Hepatocyte (in vitro differentiated cells): ENCODE data around the gene PYGO1. TPM values are rescaled to one million over a fixed set of nuclear protein-coding genes. Genes with fewer than 3 reads are reported as not detected.

Experiments used
- DNase-seq: peaks from one replicate; pipeline ENCODE4 v3.0.0-alpha.2; 2016; ENCODE audit warnings: low spot score
- H2AFZ ChIP-seq: fragments of 200-600 bp; sonication (generic); 2 replicates; pipeline ENCODE4 v1.6.0; 2016; ENCODE audit warnings: antibody characterized with exemption, mild to moderate bottlenecking
- H3K27ac ChIP-seq: fragments of 200-600 bp; sonication (generic); 2 replicates; pipeline ENCODE4 v1.5.1; 2016; ENCODE audit warnings: mild to moderate bottlenecking
- H3K27me3 ChIP-seq: fragments of 200-600 bp; sonication (generic); 2 replicates; pipeline ENCODE4 v1.6.1; 2016
- H3K36me3 ChIP-seq: fragments of 200-600 bp; sonication (generic); replicated peaks from 2 replicates; pipeline ENCODE4 v1.5.1; 2016; ENCODE audit warnings: low read depth; ENCODE audit not compliant: insufficient read depth
- H3K4me1 ChIP-seq: fragments of 200-600 bp; sonication (generic); 2 replicates; pipeline ENCODE4 v1.5.1; 2016; ENCODE audit warnings: mild to moderate bottlenecking, moderate library complexity; ENCODE audit not compliant: insufficient read depth
- H3K4me2 ChIP-seq: fragments of 200-600 bp; sonication (generic); 2 replicates; pipeline ENCODE4 v1.6.0; 2016
- H3K4me3 ChIP-seq: fragments of 200-600 bp; sonication (generic); 2 replicates; pipeline ENCODE4 v1.5.1; 2016; ENCODE audit warnings: mild to moderate bottlenecking
- H3K79me2 ChIP-seq: fragments of 200-600 bp; sonication (generic); 2 replicates; pipeline ENCODE4 v1.6.0; 2017; ENCODE audit warnings: mild to moderate bottlenecking
- H3K9me2 ChIP-seq: fragments of 200-600 bp; sonication (generic); replicated peaks from 2 replicates; pipeline ENCODE4 v1.6.0; 2017; ENCODE audit warnings: mild to moderate bottlenecking; ENCODE audit not compliant: insufficient read depth
- H3K9me3 ChIP-seq: fragments of 200-600 bp; sonication (generic); 2 replicates; pipeline ENCODE4 v1.5.1; 2016; ENCODE audit warnings: low read depth, mild to moderate bottlenecking
- H4K20me1 ChIP-seq: fragments of 200-600 bp; sonication (generic); 2 replicates; pipeline ENCODE4 v1.6.0; 2016; ENCODE audit warnings: mild to moderate bottlenecking; ENCODE audit not compliant: insufficient read depth, poor library complexity, severe bottlenecking
- EZH2 ChIP-seq: fragments of 200-600 bp; sonication (generic); IDR thresholded peaks from 2 replicates; pipeline ENCODE4 v1.6.1; 2016; ENCODE audit warnings: antibody characterized with exemption, mild to moderate bottlenecking, borderline replicate concordance
- EZH2phosphoT487 ChIP-seq: fragments of 200-600 bp; sonication (generic); IDR thresholded peaks from one replicate; pipeline ENCODE4 v1.6.1; 2018; ENCODE audit warnings: antibody characterized with exemption, mild to moderate bottlenecking, low read depth, moderate library complexity; ENCODE audit not compliant: unreplicated experiment, severe bottlenecking
- WGBS: methylation state at CpG from one replicate; pipeline ENCODE4 v1.1.6; 2016; ENCODE audit warnings: low lambda C conversion rate; ENCODE audit errors: missing lambda C conversion rate; 5-methylcytosine and 5-hydroxymethylcytosine counted together
- polyA plus RNA-seq: library from polyadenylated mRNA; unstranded; fragments of >200 nt; fragmentation: Nextera tagmentation; extraction: Ambion mirVana; gene quantifications from 2 replicates; pipeline ENCODE4 v1.2.1, GENCODE V29; 2016
- total RNA-seq: library from RNA; depleted of rRNA; stranded (reverse); fragments of >200 nt; gene quantifications from 2 replicates; pipeline ENCODE4 v1.2.3, GENCODE V29; 2014
- TF ChIP-seq, protein P1 (sequence below): fragments of 200-600 bp; sonication (generic); IDR thresholded peaks from 2 replicates; pipeline ENCODE4 v1.5.1; 2016; ENCODE audit warnings: antibody characterized with exemption, mild to moderate bottlenecking; ENCODE audit not compliant: poor library complexity

PYGO1 gene
- total and polyA plus RNA-seq, 2 experiments from 2014 or later = 2.5 to 12.6 TPM

DNA sequence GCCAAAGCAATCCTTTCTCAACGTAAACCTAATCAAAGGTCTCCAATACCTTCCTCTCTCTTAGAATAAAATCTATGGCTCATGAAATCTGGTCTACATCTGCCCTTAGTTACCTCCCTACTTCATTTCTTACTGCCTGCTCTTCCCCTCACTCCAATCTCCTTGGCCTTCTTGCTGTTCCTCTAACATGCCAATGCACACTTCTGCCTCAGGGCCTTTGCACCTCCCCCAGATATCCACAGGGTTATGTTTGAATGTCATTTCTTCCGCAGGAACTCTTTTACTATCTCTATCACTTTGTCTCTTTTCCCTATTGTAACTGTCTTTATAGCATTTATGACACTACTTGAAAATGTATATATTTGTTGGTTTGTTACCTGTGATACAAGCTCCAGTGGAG, 44.3 kb upstream of the PYGO1 start:
- Histone ChIP-seq H3K4me3 (no peak overlapping the region), H3K27me3 (no peaks in the 10 kb centered on the region), H3K9me3 (no peaks in the 10 kb centered on the region), H3K79me2 (no peaks in the 10 kb centered on the region), H3K4me2 (no peak overlapping the region), H3K27ac (no peak overlapping the region), H3K9me2 (no peaks in the 10 kb centered on the region), H4K20me1 (no peaks in the 10 kb centered on the region), H3K36me3 (no peaks in the 10 kb centered on the region), H2AFZ (no peak overlapping the region), H3K4me1 (no peaks in the 10 kb centered on the region)
- WGBS = 96% methylated on average over 2 of the region's 2 CpGs
- no peak for DNase-seq
- no peak for TF ChIP-seq EZH2phosphoT487
- TF ChIP-seq EZH2 = no peak
- TF ChIP-seq, protein P1, sequence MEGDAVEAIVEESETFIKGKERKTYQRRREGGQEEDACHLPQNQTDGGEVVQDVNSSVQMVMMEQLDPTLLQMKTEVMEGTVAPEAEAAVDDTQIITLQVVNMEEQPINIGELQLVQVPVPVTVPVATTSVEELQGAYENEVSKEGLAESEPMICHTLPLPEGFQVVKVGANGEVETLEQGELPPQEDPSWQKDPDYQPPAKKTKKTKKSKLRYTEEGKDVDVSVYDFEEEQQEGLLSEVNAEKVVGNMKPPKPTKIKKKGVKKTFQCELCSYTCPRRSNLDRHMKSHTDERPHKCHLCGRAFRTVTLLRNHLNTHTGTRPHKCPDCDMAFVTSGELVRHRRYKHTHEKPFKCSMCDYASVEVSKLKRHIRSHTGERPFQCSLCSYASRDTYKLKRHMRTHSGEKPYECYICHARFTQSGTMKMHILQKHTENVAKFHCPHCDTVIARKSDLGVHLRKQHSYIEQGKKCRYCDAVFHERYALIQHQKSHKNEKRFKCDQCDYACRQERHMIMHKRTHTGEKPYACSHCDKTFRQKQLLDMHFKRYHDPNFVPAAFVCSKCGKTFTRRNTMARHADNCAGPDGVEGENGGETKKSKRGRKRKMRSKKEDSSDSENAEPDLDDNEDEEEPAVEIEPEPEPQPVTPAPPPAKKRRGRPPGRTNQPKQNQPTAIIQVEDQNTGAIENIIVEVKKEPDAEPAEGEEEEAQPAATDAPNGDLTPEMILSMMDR = no peak

DNA sequence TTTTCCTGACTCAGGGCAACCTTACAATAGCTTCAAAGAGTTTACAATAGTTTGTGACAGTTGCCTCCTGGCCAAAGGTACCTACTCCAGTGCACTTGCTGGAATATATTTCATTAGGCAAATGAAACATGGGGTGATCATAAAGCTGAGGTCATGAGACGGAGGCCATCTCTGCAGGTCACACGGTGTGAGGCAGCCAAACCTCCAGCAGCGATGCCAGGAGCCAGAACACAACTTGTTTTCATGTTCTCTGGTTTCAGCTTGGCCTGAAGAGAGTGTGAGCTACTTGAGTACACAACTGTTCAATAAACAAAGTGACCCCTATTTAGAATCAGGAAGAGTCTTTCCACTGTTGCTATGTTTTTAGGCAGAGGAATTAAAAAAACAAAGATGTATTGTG, 42.7 kb upstream of the PYGO1 start:
- no peak overlapping the region for H3K4me3 ChIP-seq
- no peak for DNase-seq

DNA sequence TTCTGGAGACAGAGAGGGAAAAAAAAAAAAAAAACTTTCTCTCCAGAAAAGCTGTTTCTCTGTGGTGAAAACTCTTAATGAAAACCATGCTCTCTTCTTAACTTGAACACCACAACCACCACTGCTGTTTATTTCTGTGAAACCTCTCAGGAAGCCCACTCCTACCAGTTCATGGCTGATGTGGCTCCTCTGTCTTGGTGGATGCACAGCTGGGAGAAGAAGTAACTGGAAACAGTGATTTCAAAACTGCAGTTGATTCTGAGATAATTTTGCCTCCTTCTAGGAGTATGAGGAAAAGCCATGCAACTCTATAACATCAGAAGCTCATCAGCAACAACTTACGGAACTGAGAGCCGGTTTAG, 40.2 kb upstream of the PYGO1 start:
- Histone ChIP-seq H3K9me3 (no peaks in the 10 kb centered on the region), H3K27me3 (no peaks in the 10 kb centered on the region), H2AFZ (no peak overlapping the region), H3K27ac (peak overlapping the region; percentile 88), H3K79me2 (no peaks in the 10 kb centered on the region), H3K4me1 (no peaks in the 10 kb centered on the region), H3K9me2 (no peaks in the 10 kb centered on the region), H4K20me1 (no peaks in the 10 kb centered on the region), H3K36me3 (no peaks in the 10 kb centered on the region), H3K4me3 (no peak overlapping the region), H3K4me2 (no peak overlapping the region)
- no peak for DNase-seq
- TF ChIP-seq EZH2 (no peak), EZH2phosphoT487 (no peak)
- TF ChIP-seq, protein P1 = no peak
- 82% methylated on average over 2 of the region's 2 CpGs for WGBS

More for the DNA sequence above, 42.7 kb upstream of the PYGO1 start:
- no peaks in the 10 kb centered on the region for H3K9me3 ChIP-seq
- H3K27ac ChIP-seq = peak overlapping the region; percentile 9
- WGBS = 88% methylated on average over 3 of the region's 3 CpGs
- no peaks in the 10 kb centered on the region for H3K27me3 ChIP-seq
- H2AFZ ChIP-seq = no peak overlapping the region
- no peaks in the 10 kb centered on the region for H3K79me2 ChIP-seq
- no peaks in the 10 kb centered on the region for H3K36me3 ChIP-seq
- H3K4me2 ChIP-seq = no peak overlapping the region
- H3K4me1 ChIP-seq = no peaks in the 10 kb centered on the region
- H4K20me1 ChIP-seq = no peaks in the 10 kb centered on the region
- TF ChIP-seq, protein P1 = no peak
- TF ChIP-seq EZH2 (no peak), EZH2phosphoT487 (no peak)
- H3K9me2 ChIP-seq = no peaks in the 10 kb centered on the region

DNA sequence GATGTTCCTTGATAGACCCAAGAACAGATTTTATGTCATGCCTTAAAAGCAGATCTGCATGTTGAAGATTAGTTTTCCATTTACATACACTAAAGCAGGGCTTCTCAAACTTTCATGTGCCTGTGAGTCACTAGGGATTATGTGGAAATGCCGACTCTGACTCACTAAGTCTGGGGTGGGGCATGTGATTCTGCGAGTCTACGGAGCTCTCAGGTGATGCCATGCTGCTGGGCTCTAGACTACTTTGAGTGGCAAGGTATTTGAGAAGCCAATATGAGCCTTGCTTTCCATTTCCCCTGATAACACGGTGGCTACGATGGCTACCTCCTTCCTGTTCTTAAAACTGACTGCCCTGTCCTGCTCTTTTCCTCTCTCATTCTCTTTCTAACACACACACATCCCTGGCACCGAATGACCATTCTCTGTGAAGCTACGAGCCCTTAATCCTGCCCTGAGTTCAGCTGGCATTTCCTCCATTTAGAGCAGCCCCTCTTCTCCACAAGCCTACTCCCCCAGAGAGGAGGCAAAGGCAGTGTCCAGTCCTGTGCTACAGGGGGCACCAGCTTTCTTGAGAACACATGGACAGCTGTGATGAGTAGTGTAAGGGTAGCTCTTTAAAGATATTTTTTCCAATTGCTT, 39.7 kb upstream of the PYGO1 start:
- 64% methylated on average over 7 of the region's 7 CpGs for WGBS
- Histone ChIP-seq H3K9me2 (no peaks in the 10 kb centered on the region), H3K79me2 (no peaks in the 10 kb centered on the region), H3K27ac (peak overlapping the region; percentile 88), H4K20me1 (no peaks in the 10 kb centered on the region), H2AFZ (no peak overlapping the region), H3K4me1 (no peaks in the 10 kb centered on the region), H3K27me3 (no peaks in the 10 kb centered on the region), H3K4me3 (no peak overlapping the region), H3K9me3 (no peaks in the 10 kb centered on the region), H3K36me3 (no peaks in the 10 kb centered on the region), H3K4me2 (no peak overlapping the region)
- DNase-seq = peak; percentile 80
- no peak for TF ChIP-seq EZH2phosphoT487
- no peak for TF ChIP-seq EZH2
- TF ChIP-seq, protein P1 = no peak
